ENCODE data around the gene CALCOCO2. TPM values are rescaled to one million over a fixed set of nuclear protein-coding genes. Genes with fewer than 3 reads are reported as not detected.
A peak's percentile ranks its signal among the peaks of the same experiment; 100 is the strongest.

Gene CALCOCO2
- total and polyA plus RNA-seq, 4 donors: 46.8 to 128 (median 93.1) TPM

DNA sequence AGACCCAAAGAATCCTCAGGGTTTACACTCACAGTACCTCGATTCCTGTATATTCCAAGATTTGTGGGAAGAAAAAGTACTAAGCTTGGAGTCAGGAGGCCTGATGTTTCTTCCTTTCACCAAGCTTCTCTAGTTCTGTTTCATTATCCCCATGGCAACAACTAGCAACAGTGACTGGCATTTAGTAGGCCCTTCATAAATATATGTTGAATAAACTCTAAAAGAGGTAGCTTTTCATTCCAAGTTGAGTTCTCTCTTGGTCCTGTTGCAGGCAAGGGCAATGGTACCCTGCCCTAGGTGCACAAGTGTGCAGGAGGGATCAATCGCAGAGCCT, 76.8 kb downstream of the CALCOCO2 start:
- Histone ChIP-seq H3K9me3 (ENCODE audit: control insufficient read depth in 4 of 4, insufficient read depth in 3 of 4, low read length in 3 of 4) (no peaks in the 10 kb centered on the region), H3K9ac (ENCODE audit: insufficient read depth in 1 of 2, low read length in 2 of 2) (peak overlapping the region; percentile 69 to 87), H3K4me3 (peak overlapping the region; percentile 67), H3K36me3 (ENCODE audit: control insufficient read depth in 4 of 4, insufficient read depth in 4 of 4, low read length in 4 of 4) (peaks cover 5 to 12% (median 7%) of the 10 kb centered on the region in 4 donors), H3K27ac (ENCODE audit: low read depth in 1 of 2, low read length in 1 of 2) (peak overlapping the region; percentile 47 to 96), H3K27me3 (ENCODE audit: control insufficient read depth in 3 of 3, insufficient read depth in 3 of 3, low read length in 2 of 3) (no peaks in the 10 kb centered on the region), H3K4me1 (ENCODE audit: control insufficient read depth in 5 of 5, insufficient read depth in 5 of 5, low read length in 5 of 5) (peaks cover 0 to 18% (median 9%) of the 10 kb centered on the region in 5 donors)
- TF ChIP-seq, protein P1, sequence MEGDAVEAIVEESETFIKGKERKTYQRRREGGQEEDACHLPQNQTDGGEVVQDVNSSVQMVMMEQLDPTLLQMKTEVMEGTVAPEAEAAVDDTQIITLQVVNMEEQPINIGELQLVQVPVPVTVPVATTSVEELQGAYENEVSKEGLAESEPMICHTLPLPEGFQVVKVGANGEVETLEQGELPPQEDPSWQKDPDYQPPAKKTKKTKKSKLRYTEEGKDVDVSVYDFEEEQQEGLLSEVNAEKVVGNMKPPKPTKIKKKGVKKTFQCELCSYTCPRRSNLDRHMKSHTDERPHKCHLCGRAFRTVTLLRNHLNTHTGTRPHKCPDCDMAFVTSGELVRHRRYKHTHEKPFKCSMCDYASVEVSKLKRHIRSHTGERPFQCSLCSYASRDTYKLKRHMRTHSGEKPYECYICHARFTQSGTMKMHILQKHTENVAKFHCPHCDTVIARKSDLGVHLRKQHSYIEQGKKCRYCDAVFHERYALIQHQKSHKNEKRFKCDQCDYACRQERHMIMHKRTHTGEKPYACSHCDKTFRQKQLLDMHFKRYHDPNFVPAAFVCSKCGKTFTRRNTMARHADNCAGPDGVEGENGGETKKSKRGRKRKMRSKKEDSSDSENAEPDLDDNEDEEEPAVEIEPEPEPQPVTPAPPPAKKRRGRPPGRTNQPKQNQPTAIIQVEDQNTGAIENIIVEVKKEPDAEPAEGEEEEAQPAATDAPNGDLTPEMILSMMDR (IDR thresholded peaks at IDR 0.05; ENCODE audit: control extremely low read depth, extremely low read depth): no peak
- DNase-seq (peak in 2 of 3 donors; percentile 72 to 79), ATAC-seq (ENCODE audit: insufficient read depth, low FRiP score) (no peak)
- 38 to 42% methylated on average over 2 of the region's 2 CpGs for WGBS, 2 donors

DNA sequence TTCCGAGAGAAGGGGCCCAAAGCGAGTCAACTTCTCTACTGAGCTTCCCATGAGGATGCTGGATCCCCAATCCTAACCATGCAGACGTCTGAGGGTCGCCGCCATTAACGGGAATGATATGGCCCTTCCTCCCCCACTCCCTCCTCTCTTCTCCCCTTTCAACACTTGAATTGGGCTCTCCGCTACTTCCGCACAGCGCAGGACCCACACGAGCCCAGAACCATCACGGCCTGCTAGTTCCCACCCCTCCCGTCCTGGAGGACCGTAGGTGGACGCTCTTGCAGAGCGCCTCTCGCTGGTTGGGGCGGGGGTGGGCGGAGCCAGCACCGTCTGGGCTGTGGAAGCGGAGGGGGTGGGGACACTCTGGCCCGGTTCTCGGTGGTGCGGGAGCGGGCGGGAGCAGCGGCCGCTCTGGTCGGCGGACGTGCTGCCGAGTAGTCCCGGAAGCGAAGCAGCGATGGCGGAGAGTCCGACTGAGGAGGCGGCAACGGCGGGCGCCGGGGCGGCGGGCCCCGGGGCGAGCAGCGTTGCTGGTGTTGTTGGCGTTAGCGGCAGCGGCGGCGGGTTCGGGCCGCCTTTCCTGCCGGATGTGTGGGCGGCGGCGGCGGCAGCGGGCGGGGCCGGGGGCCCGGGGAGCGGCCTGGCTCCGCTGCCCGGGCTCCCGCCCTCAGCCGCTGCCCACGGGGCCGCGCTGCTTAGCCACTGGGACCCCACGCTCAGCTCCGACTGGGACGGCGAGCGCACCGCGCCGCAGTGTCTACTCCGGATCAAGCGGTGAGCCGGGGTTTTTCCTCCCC, 77.4 kb downstream of the CALCOCO2 start, which contains the start of gene UBE2Z:
Gene UBE2Z, plus strand, starts transcription at position 361 of the 797 bp plus-strand sequence. Its CDS starts 97 bp downstream, at position 458.
- peak within 1 kb of the TSS; percentile 69 to 87 for H3K9ac ChIP-seq (ENCODE audit: insufficient read depth in 1 of 2, low read length in 2 of 2)
- H3K9me3 ChIP-seq (ENCODE audit: control insufficient read depth in 4 of 4, insufficient read depth in 3 of 4, low read length in 3 of 4): no peaks in the 10 kb centered on the region
- peaks cover 5 to 14% (median 11%) of the 10 kb centered on the region in 4 donors for H3K36me3 ChIP-seq (ENCODE audit: control insufficient read depth in 4 of 4, insufficient read depth in 4 of 4, low read length in 4 of 4)
- ATAC-seq (ENCODE audit: insufficient read depth, low FRiP score) (peak; percentile 95), DNase-seq (peak; percentile 97 to 98 (median 97))
- TF ChIP-seq, protein P1 (IDR thresholded peaks at IDR 0.05; ENCODE audit: control extremely low read depth, extremely low read depth): no peak
- peaks cover 0 to 18% (median 9%) of the 10 kb centered on the region in 5 donors for H3K4me1 ChIP-seq (ENCODE audit: control insufficient read depth in 5 of 5, insufficient read depth in 5 of 5, low read length in 5 of 5)
- H3K27me3 ChIP-seq (ENCODE audit: control insufficient read depth in 3 of 3, insufficient read depth in 3 of 3, low read length in 2 of 3): no peaks in the 10 kb centered on the region
- peak within 1 kb of the TSS; percentile 92 to 96 for H3K27ac ChIP-seq (ENCODE audit: low read depth in 1 of 2, low read length in 1 of 2)
- WGBS, 2 donors: 0 to 1% methylated on average over 39 to 81 of the region's 81 CpGs
- peak within 1 kb of the TSS; percentile 81 for H3K4me3 ChIP-seq

DNA sequence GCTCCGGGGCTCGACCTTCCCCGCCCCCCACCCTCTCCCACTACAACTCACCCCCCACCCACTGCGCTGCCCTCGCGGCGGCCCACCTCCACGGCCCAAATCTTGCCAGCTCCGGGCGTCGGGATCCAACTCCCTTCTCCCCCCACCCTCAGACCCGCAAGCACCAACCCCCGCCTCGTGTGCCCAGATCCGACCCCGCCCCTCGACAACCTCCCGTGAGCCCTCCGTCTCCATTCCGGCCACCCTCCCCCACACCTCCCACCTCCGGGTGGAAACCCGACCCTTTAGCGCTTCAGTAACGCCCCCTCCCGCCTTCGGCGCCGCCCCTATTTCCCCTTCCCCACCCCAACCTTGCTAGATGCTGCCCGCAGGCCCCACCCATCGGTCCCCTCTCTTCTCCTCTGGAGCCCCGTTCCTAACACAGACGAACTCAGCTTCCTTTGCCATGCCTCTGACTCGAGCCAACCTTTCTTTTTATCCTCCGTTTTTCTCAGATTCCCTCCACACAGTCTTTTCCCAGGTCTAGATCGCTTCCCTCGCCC, 78.1 kb downstream of the CALCOCO2 start:
- Histone ChIP-seq H3K9ac (ENCODE audit: insufficient read depth in 1 of 2, low read length in 2 of 2) (peak overlapping the region; percentile 26 to 80), H3K4me3 (peak overlapping the region; percentile 81), H3K4me1 (ENCODE audit: control insufficient read depth in 5 of 5, insufficient read depth in 5 of 5, low read length in 5 of 5) (peaks cover 0 to 22% (median 9%) of the 10 kb centered on the region in 5 donors), H3K27me3 (ENCODE audit: control insufficient read depth in 3 of 3, insufficient read depth in 3 of 3, low read length in 2 of 3) (no peaks in the 10 kb centered on the region), H3K36me3 (ENCODE audit: control insufficient read depth in 4 of 4, insufficient read depth in 4 of 4, low read length in 4 of 4) (peaks cover 10 to 16% (median 13%) of the 10 kb centered on the region in 4 donors), H3K9me3 (ENCODE audit: control insufficient read depth in 4 of 4, insufficient read depth in 3 of 4, low read length in 3 of 4) (no peaks in the 10 kb centered on the region), H3K27ac (ENCODE audit: low read depth in 1 of 2, low read length in 1 of 2) (peak overlapping the region; percentile 92 to 96)
- TF ChIP-seq, protein P1 (IDR thresholded peaks at IDR 0.05; ENCODE audit: control extremely low read depth, extremely low read depth): no peak
- peak; percentile 94 to 97 (median 96) for DNase-seq
- 2 to 3% methylated on average over 33 to 36 of the region's 36 CpGs for WGBS, 2 donors
- peak; percentile 53 for ATAC-seq (ENCODE audit: insufficient read depth, low FRiP score)
